Measurements from ENCODE around the gene FIGNL1.

DNA sequence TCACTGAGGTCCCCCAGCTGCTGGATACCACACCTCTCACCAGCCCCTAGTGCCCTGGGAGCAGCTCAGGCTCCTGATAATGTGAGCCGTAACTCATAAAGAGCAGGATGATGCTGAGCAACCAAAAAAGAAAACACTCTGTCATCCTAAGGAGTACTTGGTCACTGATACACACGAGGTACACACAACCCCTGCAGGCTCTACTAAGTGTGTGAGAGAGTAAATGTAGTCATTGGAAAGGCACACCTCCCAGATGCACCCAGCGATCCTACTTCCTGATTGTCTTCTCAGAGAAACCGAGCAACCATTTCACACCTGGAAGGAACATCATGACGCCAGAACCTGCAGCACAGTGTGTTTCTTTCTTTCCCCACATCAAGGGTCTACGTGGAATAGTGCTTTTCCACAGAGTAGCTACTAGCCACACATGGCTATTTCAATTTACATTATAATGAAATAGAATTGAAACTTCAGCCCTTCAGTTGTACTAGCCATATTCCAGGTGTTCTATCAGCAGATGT is 34.2 kb downstream of the FIGNL1 start:
- TF ChIP-seq POLR2AphosphoS5 (IDR thresholded peaks at IDR 0.05; ENCODE audit: borderline replicate concordance, low read depth, low read length) (no peak), EZH2 (IDR thresholded peaks at IDR 0.05) (no peak), FOXP2 (optimal IDR thresholded peaks at IDR 0.05; ENCODE audit: control extremely low read depth, extremely low read length, insufficient read depth) (no peak)

All from SK-N-MC (cell line).